ENCODE measurements around the gene EIF2S1.
A peak's percentile ranks its signal among the peaks of the same experiment; 100 is the strongest.
"Not testable (repeated sequence)": the region's sequence is repeated elsewhere in the genome, so short reads cannot be mapped to it uniquely, and the experiment has no call there.

Gene EIF2S1

GRCh38 chr14:67359775-67360469, at the start of gene EIF2S1, which contains the start of gene ATP6V1D:
TSS of gene EIF2S1 (plus strand) at chr14:67360328. CDS start at chr14:67364768, 4,440 bp downstream.
TSS of gene ATP6V1D (minus strand) at chr14:67359804. CDS start at chr14:67359698, 106 bp downstream.
- H3K4me3 ChIP-seq (ENCODE audit: low read depth, low read length) = peak within 1 kb of the TSS; percentile 94
- DNase-seq (ENCODE audit: low read depth) = peak; percentile 98

DNA sequence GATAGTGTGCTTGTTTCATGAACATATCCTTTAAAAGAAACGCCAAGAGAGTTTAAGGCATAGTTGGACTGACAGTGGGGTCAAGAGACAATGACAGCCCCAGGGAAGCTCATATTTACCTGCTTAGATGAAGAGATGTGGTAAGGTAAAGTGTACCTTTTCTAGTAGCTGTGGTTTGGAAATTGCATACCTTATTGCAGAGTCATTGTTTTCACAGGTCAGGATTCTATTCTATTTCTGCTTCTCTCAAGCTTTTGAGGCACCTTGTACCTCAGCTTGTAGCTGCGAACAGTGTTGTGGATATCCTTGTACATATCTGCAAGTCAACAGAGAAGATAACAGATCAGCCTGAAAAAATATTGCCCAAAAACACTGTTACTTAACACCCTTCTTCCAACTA, 48.3 kb upstream of the EIF2S1 start:
- H3K4me3 ChIP-seq (ENCODE audit: low read depth, low read length) = no peak overlapping the region
- DNase-seq (ENCODE audit: low read depth) = no peak

DNA sequence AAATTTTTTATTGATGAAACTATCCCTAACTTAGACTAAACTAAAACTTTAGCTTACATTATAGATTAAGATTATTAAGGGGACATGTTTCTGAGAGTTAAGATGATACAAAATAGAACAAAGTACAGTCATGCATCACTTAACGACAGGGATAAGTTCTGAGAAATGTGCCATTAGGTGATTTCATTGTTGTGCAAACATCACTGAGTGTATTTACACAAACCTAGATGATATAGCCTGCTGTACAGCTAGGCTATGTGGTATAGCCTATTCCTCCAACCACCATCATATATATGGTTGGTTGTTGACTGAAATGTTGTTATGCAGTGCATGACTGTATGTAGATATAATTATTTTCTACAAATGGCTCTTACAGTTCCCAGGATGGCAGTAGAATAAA, 47.0 kb upstream of the EIF2S1 start:
- DNase-seq (ENCODE audit: low read depth) = no peak
- H3K4me3 ChIP-seq (ENCODE audit: low read depth, low read length) = no peak overlapping the region

GRCh38 chr14:67317822-67318221, 42.3 kb upstream of the EIF2S1 start:
- H3K4me3 ChIP-seq (ENCODE audit: low read depth, low read length) = no peak overlapping the region
- no peak for DNase-seq (ENCODE audit: low read depth)

DNA sequence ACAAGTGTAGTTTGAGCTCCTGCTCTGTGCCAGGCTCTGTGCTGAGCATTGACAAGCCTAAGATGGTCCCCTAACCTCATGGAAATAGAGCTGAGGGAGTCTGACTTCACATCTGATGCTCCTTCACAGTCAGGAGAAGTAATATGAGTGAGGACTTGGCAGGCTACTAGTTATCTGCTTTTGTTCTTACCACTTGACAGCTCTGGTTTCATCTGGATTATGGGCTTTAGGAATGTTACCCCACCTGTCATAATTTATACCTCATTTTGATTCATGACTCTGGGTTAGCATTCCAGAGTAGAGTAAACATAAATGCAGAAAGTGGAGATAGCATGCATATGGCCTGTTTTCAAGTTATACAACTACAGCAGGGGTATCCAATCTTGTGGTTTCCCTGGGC, 41.0 kb upstream of the EIF2S1 start:
- DNase-seq (ENCODE audit: low read depth) = peak; percentile 16
- no peak overlapping the region for H3K4me3 ChIP-seq (ENCODE audit: low read depth, low read length)

DNA sequence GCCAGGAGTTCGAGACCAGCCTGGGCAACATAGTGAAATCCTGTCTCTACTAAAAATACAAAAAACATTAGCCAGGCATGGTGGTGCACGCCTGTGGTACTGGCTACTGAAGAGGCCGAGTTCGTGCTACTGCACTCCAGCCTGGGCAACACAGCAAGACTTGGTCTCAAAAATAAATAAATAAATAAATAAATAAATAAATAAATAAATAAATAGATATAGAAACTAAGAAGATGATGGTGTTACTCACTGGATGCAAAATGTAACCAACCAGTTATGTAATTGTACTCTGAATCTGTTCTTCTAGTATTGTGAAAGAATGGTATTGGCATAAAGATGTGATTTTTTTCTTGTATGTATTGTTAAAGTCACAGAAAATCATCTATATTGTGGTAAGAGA, 30.5 kb upstream of the EIF2S1 start:
- DNase-seq (ENCODE audit: low read depth) = not testable (repeated sequence)

GRCh38 chr14:67331368-67332125, 28.6 kb upstream of the EIF2S1 start:
- no peak overlapping the region for H3K4me3 ChIP-seq (ENCODE audit: low read depth, low read length)
- DNase-seq (ENCODE audit: low read depth) = no peak

More for the DNA sequence above, 30.5 kb upstream of the EIF2S1 start:
- H3K4me3 ChIP-seq (ENCODE audit: low read depth, low read length) = not testable (repeated sequence)

DNA sequence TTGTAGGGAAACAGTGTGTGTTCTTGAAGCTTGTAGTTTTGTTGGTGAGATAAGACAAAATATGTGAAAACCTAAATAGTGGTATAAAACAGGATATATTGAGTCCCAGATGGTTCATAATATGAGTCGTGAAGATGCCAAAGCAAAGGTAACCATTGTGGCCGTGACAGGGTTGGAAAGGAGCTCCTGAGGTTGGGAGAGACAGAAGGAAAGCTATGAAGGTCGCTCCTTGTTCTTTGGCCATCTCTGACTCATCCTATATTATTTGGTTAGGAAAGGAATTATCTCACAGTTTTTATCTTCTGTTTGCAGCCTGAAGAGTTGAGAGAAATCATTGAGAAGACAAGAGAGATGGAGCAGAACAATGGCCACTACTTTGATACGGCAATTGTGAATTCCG, 27.7 kb upstream of the EIF2S1 start:
- no peak for DNase-seq (ENCODE audit: low read depth)
- no peak overlapping the region for H3K4me3 ChIP-seq (ENCODE audit: low read depth, low read length)

- no peak overlapping the region for H3K4me3 ChIP-seq (ENCODE audit: low read depth, low read length)
- no peak for DNase-seq (ENCODE audit: low read depth)
These were observed 24.3 kb upstream of the EIF2S1 start for GRCh38 chr14:67335781-67336180.

GRCh38 chr14:67341231-67341630, 18.9 kb upstream of the EIF2S1 start:
- H3K4me3 ChIP-seq (ENCODE audit: low read depth, low read length); DNase-seq (ENCODE audit: low read depth): not testable (repeated sequence)

- DNase-seq (ENCODE audit: low read depth) = no peak
- H3K4me3 ChIP-seq (ENCODE audit: low read depth, low read length) = no peak overlapping the region
These were observed 16.4 kb upstream of the EIF2S1 start for GRCh38 chr14:67343601-67344230.

GRCh38 chr14:67345583-67345982, 14.5 kb upstream of the EIF2S1 start:
- no peak overlapping the region for H3K4me3 ChIP-seq (ENCODE audit: low read depth, low read length)
- DNase-seq (ENCODE audit: low read depth) = no peak

GRCh38 chr14:67352055-67352454, 8.1 kb upstream of the EIF2S1 start:
- no peak for DNase-seq (ENCODE audit: low read depth)
- H3K4me3 ChIP-seq (ENCODE audit: low read depth, low read length) = no peak overlapping the region

GRCh38 chr14:67357186-67357968, 2.8 kb upstream of the EIF2S1 start:
- H3K4me3 ChIP-seq (ENCODE audit: low read depth, low read length) = peak overlapping the region; percentile 20
- DNase-seq (ENCODE audit: low read depth) = no peak

DNA sequence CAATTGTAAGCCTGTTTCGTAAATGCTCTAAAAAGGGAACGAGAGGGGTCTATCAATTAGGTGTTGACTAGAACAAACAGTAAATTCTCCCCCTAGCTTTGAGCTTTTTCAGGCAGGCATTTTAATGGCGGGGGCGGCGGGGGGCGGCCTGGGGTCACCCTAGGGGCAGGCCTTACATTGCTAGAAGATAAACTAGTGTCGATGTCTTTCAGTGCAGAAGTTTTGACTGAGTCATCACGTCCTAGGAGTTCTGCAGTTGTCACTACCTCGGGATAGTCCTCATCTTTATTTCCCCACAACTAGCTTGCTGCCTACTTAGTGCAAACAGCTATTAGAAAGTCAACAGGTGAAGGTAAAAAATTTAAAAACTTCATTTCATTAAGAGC, 2.2 kb upstream of the EIF2S1 start:
- H3K4me3 ChIP-seq (ENCODE audit: low read depth, low read length) = peak overlapping the region; percentile 94
- no peak for DNase-seq (ENCODE audit: low read depth)

DNA sequence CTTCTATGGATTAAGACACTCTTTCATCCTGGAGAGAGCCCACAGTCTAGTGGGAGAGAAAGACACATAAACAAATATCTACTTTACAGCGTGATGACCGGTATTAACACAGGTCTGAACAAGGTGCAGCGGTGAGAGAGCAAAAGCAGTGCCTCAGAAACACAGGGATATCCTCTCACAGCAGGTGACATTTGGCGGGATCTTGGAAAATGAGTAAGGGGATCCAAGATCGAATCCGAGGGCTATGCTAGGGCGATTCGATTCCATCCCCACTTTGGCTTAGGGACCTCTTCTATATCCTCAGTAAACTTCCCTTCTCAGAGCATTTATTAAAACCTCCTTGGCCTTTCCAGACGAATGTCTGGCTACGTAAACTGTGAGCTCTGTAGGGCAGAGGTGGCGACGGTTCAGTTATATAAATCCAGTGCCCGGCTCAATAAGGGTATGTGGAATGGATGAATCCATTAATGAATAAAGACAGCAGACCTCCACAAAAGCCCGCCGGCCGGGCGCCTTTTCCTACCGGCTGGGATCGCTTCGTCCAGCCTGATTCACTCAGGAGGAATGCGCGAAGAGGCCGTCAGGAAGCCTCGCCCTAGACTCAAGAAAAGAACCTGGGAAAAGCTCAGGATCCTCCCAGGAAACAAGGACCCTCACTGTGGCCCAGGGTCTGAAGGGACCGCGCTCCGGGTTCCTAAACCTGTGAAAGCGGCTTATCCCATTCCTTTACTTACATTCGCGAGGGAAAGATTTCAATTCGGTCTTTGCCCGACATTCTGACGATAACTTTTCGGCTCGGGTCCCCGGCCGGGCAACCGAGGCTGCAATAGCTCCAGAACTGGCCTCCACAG, 979 bp upstream of the EIF2S1 start:
- peak overlapping the region; percentile 94 for H3K4me3 ChIP-seq (ENCODE audit: low read depth, low read length)
- no peak for DNase-seq (ENCODE audit: low read depth)

DNA sequence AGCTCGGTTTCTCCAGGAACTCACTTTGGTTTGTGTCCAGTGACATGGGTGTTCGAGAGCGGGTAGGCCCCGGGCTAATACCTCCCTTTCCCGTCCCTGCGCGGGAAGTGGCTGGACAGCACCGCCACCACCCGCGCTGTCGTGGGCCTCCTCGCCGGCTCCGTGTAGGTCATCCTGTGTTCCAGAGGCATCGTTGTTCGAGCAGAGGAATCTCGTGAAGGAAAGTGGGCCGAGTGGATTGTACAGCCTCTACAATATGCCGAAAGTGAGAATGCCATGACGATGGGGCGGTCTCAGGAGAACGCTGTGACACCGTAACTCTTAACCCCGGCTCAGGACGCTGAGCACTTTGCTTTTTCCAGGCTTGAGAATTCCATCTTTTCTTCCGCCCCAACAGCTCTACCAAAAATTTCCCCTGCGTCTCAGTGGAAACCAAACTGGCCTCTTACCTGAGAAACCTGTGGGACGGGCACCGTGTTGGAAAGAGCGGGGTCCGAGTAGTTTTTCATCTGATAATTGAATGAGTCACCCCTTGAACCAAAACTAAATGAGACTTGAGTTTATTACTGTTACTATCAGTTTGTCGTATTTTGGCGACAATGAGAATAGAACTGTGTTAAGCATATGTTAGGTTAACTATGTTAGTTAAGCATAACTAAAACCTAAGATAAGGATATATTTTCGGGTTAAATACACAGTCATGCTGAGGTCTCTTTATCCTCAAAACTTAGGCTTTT, 510 bp downstream of the EIF2S1 start:
- DNase-seq (ENCODE audit: low read depth) = no peak

GRCh38 chr14:67365476-67365875, 5.3 kb downstream of the EIF2S1 start:
- no peak overlapping the region for H3K4me3 ChIP-seq (ENCODE audit: low read depth, low read length)
- DNase-seq (ENCODE audit: low read depth) = no peak

More for the DNA sequence above, 510 bp downstream of the EIF2S1 start:
- peak overlapping the region; percentile 94 for H3K4me3 ChIP-seq (ENCODE audit: low read depth, low read length)

Measured in skeletal muscle cell (primary cell).